ENCODE measurements around the gene LIN52. TPM values are rescaled to one million over a fixed set of nuclear protein-coding genes. Genes with fewer than 3 reads are reported as not detected.
A peak's percentile ranks its signal among the peaks of the same experiment; 100 is the strongest.

Gene LIN52
- total and polyA plus RNA-seq, 4 donors = 3.8 to 9.9 (median 5.3) TPM

- TF ChIP-seq RXRA (IDR thresholded peaks at IDR 0.05) (peak; percentile 11 to 46), HNF4G (IDR thresholded peaks at IDR 0.05) (peak; percentile 16), EGR1 (IDR thresholded peaks at IDR 0.05; ENCODE audit: low read depth in 2 of 2) (no peak), FOXA1 (IDR thresholded peaks at IDR 0.05) (no peak), HNF4A (conservative IDR thresholded peaks at IDR 0.05) (peak; percentile 46 to 77)
- TF ChIP-seq, protein P1, sequence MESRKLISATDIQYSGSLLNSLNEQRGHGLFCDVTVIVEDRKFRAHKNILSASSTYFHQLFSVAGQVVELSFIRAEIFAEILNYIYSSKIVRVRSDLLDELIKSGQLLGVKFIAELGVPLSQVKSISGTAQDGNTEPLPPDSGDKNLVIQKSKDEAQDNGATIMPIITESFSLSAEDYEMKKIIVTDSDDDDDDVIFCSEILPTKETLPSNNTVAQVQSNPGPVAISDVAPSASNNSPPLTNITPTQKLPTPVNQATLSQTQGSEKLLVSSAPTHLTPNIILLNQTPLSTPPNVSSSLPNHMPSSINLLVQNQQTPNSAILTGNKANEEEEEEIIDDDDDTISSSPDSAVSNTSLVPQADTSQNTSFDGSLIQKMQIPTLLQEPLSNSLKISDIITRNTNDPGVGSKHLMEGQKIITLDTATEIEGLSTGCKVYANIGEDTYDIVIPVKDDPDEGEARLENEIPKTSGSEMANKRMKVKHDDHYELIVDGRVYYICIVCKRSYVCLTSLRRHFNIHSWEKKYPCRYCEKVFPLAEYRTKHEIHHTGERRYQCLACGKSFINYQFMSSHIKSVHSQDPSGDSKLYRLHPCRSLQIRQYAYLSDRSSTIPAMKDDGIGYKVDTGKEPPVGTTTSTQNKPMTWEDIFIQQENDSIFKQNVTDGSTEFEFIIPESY (IDR thresholded peaks at IDR 0.05) = no peak
- Histone ChIP-seq H3K9me3 (ENCODE audit: control insufficient read depth in 4 of 4, low read length in 3 of 4) (no peaks in the 10 kb centered on the region), H3K4me1 (ENCODE audit: control insufficient read depth in 4 of 4, insufficient read depth in 4 of 4, low read length in 3 of 4) (peaks cover 3 to 47% (median 30%) of the 10 kb centered on the region in 4 donors), H3K27me3 (ENCODE audit: control insufficient read depth in 4 of 4, insufficient read depth in 4 of 4, low read length in 3 of 4) (no peaks in the 10 kb centered on the region), H3K27ac (ENCODE audit: low read depth in 1 of 2, low read length in 2 of 2) (peak overlapping the region; percentile 79 to 97), H3K9ac (ENCODE audit: low read depth in 1 of 2, low read length in 2 of 2) (peak overlapping the region; percentile 69 to 99), H3K4me3 (ENCODE audit: low read depth in 1 of 3, low read length in 3 of 3) (peak overlapping the region; percentile 73 to 99 (median 76)), H3K36me3 (ENCODE audit: control insufficient read depth in 4 of 4, insufficient read depth in 3 of 4, low read depth in 1 of 4, low read length in 3 of 4) (no peaks in the 10 kb centered on the region)
- WGBS = under 1% methylated on average over 15 of the region's 15 CpGs
- peak; percentile 55 for DNase-seq (ENCODE audit: low spot score)
Measured at GRCh38 chr14:74083784-74084276, 926 bp upstream of the LIN52 start.

DNA sequence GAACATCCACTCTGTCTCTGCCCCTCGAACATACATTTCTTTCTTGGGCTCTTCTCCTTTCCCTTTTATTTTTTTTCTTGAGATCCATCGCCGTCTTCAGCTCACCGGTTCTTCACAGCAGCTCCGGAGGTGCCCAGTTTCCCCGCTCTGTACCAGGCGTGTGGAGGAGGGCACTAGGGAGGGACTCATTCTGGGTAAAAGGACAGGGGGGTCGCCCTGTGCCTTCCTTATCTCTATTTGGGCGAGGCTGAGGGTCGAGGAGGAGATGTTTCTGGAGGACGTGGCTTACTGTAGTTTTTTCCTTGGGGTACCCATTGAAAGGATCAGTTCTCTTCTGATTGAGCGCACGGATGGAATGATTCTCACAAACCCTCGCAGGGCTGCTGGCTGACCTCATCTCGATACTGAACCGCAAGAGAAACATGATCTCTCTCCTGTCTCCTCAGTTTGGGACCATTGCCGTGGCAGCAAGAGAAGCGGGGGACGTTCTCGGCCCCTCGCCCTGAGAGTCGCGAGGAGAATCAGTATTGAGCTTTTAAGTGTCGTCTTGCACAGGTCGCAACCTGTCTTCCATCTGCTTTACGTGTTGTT lies 386 bp downstream of the LIN52 start:
- Histone ChIP-seq H3K9me3 (ENCODE audit: control insufficient read depth in 4 of 4, low read length in 3 of 4) (no peaks in the 10 kb centered on the region), H3K4me3 (ENCODE audit: low read depth in 1 of 3, low read length in 3 of 3) (peak overlapping the region; percentile 75 to 97 (median 90)), H3K4me1 (ENCODE audit: control insufficient read depth in 4 of 4, insufficient read depth in 4 of 4, low read length in 3 of 4) (peaks cover 3 to 47% (median 30%) of the 10 kb centered on the region in 4 donors), H3K9ac (ENCODE audit: low read depth in 1 of 2, low read length in 2 of 2) (peak overlapping the region; percentile 40 to 70), H3K27ac (ENCODE audit: low read depth in 1 of 2, low read length in 2 of 2) (peak overlapping the region; percentile 26 to 58), H3K36me3 (ENCODE audit: control insufficient read depth in 4 of 4, insufficient read depth in 3 of 4, low read depth in 1 of 4, low read length in 3 of 4) (no peaks in the 10 kb centered on the region), H3K27me3 (ENCODE audit: control insufficient read depth in 4 of 4, insufficient read depth in 4 of 4, low read length in 3 of 4) (no peaks in the 10 kb centered on the region)
- no peak for DNase-seq (ENCODE audit: low spot score)
- under 1% methylated on average over 26 of the region's 26 CpGs for WGBS
- TF ChIP-seq, protein P2, sequence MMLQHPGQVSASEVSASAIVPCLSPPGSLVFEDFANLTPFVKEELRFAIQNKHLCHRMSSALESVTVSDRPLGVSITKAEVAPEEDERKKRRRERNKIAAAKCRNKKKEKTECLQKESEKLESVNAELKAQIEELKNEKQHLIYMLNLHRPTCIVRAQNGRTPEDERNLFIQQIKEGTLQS (IDR thresholded peaks at IDR 0.05) = no peak
- TF ChIP-seq GABPA (IDR thresholded peaks at IDR 0.05 in 1 of 2, conservative IDR thresholded peaks at IDR 0.05 in 1 of 2) (no peak), EGR1 (IDR thresholded peaks at IDR 0.05; ENCODE audit: low read depth in 2 of 2) (no peak), SP1 (IDR thresholded peaks at IDR 0.05) (no peak), HNF4A (conservative IDR thresholded peaks at IDR 0.05) (no peak), FOXA2 (IDR thresholded peaks at IDR 0.05) (no peak), RXRA (IDR thresholded peaks at IDR 0.05) (no peak), NR2F2 (IDR thresholded peaks at IDR 0.05) (no peak), JUND (IDR thresholded peaks at IDR 0.05) (no peak), TAF1 (conservative IDR thresholded peaks at IDR 0.05) (no peak), RAD21 (IDR thresholded peaks at IDR 0.05) (no peak)
- TF ChIP-seq, protein P1 (IDR thresholded peaks at IDR 0.05) = no peak
- TF ChIP-seq, protein P3, sequence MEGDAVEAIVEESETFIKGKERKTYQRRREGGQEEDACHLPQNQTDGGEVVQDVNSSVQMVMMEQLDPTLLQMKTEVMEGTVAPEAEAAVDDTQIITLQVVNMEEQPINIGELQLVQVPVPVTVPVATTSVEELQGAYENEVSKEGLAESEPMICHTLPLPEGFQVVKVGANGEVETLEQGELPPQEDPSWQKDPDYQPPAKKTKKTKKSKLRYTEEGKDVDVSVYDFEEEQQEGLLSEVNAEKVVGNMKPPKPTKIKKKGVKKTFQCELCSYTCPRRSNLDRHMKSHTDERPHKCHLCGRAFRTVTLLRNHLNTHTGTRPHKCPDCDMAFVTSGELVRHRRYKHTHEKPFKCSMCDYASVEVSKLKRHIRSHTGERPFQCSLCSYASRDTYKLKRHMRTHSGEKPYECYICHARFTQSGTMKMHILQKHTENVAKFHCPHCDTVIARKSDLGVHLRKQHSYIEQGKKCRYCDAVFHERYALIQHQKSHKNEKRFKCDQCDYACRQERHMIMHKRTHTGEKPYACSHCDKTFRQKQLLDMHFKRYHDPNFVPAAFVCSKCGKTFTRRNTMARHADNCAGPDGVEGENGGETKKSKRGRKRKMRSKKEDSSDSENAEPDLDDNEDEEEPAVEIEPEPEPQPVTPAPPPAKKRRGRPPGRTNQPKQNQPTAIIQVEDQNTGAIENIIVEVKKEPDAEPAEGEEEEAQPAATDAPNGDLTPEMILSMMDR (IDR thresholded peaks at IDR 0.05; ENCODE audit: low read depth, low read length, missing input control) = no peak

Measured in liver (tissue), 9 donors.